Activated naive CD4-positive, alpha-beta T cell treated with anti-CD3 and anti-CD28 coated beads, Interleukin-2, amount 10 ng/mL, durations not matched to agents 7 days and 5 days (primary cell): ENCODE data around the gene DCTN2.
"Not testable (repeated sequence)": the region's sequence is repeated elsewhere in the genome, so short reads cannot be mapped to it uniquely, and the experiment has no call there.

Source experiments
- CTCF ChIA-PET: fragments of 350-600 bp; sonication (Branson Sonifier 250); formaldehyde crosslinking; loops from one replicate; lab custom pipeline; 2021; ENCODE audit warnings: antibody characterized with exemption; lab: Charles Lee
- DNase-seq: peaks from one replicate; pipeline ENCODE4 v3.0.0-alpha.2; 2020
- H3K27ac Mint-ChIP-seq: one replicate; pipeline ENCODE4 v1.8.0; 2021; ENCODE audit warnings: mild to moderate bottlenecking, moderate library complexity, mixed read lengths
- H3K27me3 Mint-ChIP-seq: one replicate; pipeline ENCODE4 v1.8.0; 2021; ENCODE audit warnings: mild to moderate bottlenecking, mixed read lengths
- H3K36me3 Mint-ChIP-seq: one replicate; pipeline ENCODE4 v1.8.0; 2021; ENCODE audit warnings: mixed read lengths
- H3K4me1 Mint-ChIP-seq: one replicate; pipeline ENCODE4 v1.8.0; 2021; ENCODE audit warnings: mixed read lengths
- H3K4me3 Mint-ChIP-seq: one replicate; pipeline ENCODE4 v1.8.0; 2021; ENCODE audit warnings: mild to moderate bottlenecking, moderate library complexity, mixed read lengths
- H3K9me3 Mint-ChIP-seq: one replicate; pipeline ENCODE4 v1.8.0; 2021; ENCODE audit warnings: mixed read lengths

Gene DCTN2

DNA sequence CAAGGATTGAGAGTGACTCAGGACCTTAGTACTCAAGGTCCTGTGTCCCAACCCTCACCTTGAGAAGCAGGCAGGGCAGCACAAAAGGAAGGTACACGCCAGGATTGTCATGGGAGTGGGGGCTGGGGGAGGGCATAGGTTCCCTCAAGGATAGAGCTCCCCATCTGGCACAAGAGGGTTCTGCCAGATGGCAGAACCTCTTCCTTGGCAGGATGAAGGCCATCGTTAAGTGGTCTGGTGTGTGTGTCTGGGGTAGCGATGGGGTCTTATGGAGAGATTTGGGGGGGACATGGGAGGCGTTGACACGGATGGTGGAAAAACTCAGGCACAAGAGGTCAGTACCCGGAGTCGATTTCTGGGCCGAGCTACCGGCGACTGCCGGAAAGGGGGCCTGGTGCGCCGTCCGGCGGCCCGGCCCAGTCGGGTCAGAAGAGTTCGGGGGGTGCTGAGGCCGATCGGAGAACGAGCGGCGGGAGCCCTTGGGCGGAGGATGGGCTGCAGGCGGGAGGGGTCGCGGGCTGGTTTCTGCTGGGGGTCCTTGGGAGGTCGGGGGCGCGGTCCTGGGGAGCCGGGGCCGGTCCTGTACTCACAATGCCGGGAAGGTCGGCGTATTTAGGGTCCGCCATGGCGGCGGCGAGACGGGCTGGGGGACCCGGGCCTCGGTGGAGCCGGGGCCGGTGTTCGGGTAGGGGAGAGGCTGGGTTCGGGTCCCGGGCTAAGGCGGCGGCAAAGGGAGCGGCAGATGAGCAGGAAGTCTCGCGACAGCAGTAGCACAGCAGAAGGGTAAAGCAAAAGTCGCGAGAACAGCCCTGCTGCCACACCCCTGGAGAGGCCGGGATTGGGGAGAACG, at the start of gene DCTN2:
Gene DCTN2 (minus strand): TSS at position 755 of the 850 bp plus-strand sequence. CDS start 129 bp downstream, at position 626.
- Mint-ChIP-seq H3K27ac (peak within 1 kb of the TSS; percentile 91), H3K4me1 (peaks cover 53% of the 10 kb centered on the region)

DNA sequence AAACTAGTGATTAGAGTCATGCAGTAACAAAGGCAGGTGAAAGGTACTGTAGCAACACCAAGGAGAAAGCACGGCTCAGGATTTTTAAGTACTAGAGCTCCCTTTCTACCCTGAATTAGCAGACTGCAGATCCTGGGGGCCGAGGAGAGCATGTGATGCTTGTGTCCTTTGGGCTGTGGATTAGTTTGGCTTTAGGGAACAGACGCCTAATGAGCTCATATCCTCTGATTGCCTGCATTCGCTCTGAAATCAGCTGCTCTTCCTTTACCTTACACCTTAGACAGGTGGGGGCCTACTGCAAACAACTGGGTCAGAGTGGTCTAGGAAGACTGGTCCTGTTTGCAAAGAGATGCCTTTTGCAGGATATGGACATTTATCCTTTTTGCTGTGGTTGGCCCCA, 46.2 kb upstream of the DCTN2 start:
- Mint-ChIP-seq H3K4me3 (no peak overlapping the region), H3K9me3 (no peaks in the 10 kb centered on the region), H3K27ac (no peak overlapping the region), H3K4me1 (peaks cover 25% of the 10 kb centered on the region), H3K36me3 (peaks cover 25% of the 10 kb centered on the region), H3K27me3 (no peaks in the 10 kb centered on the region)
- CTCF ChIA-PET, result interaction anchor here (0.9 to 4.8 kb wide), 5 partner anchors 10 to 134 kb away, joined by 4 to 26 read pairs (median 5); partner anchors contain the start of genes B4GALNT1 and GLI1
- DNase-seq, result no peak

More for the DNA sequence above, at the start of gene DCTN2:
- H3K27me3 Mint-ChIP-seq, result peaks cover 38% of the 10 kb centered on the region
- CTCF ChIA-PET, result interaction anchor here (0.7 to 1.2 kb wide), 6 partner anchors 10 to 71 kb away, joined by 3 to 4 read pairs (median 3); no protein-coding TSS in a partner anchor
- H3K9me3 Mint-ChIP-seq, result no peaks in the 10 kb centered on the region
- H3K36me3 Mint-ChIP-seq, result peaks cover 22% of the 10 kb centered on the region
- DNase-seq, result peak; percentile 98
- H3K4me3 Mint-ChIP-seq, result peak within 1 kb of the TSS; percentile 99

GRCh38 chr12:57592551-57593165, 45.7 kb upstream of the DCTN2 start:
- H3K27me3 Mint-ChIP-seq, result no peaks in the 10 kb centered on the region
- H3K4me3 Mint-ChIP-seq, result peak overlapping the region; percentile 83
- no peaks in the 10 kb centered on the region for H3K9me3 Mint-ChIP-seq
- H3K27ac Mint-ChIP-seq, result no peak overlapping the region
- CTCF ChIA-PET, result interaction anchor here (0.9 to 4.8 kb wide), 7 partner anchors 10 to 134 kb away, joined by 3 to 26 read pairs (median 5); partner anchors contain the start of genes B4GALNT1 and GLI1
- H3K36me3 Mint-ChIP-seq, result peaks cover 23% of the 10 kb centered on the region
- DNase-seq, result no peak
- peaks cover 25% of the 10 kb centered on the region for H3K4me1 Mint-ChIP-seq

GRCh38 chr12:57591782-57592325, 44.9 kb upstream of the DCTN2 start:
- H3K36me3 Mint-ChIP-seq, result peaks cover 19% of the 10 kb centered on the region
- CTCF ChIA-PET, result interaction anchor here (1.3 to 4.8 kb wide), 5 partner anchors 9 to 133 kb away, joined by 3 to 26 read pairs (median 6); partner anchors contain the start of gene B4GALNT1

DNA sequence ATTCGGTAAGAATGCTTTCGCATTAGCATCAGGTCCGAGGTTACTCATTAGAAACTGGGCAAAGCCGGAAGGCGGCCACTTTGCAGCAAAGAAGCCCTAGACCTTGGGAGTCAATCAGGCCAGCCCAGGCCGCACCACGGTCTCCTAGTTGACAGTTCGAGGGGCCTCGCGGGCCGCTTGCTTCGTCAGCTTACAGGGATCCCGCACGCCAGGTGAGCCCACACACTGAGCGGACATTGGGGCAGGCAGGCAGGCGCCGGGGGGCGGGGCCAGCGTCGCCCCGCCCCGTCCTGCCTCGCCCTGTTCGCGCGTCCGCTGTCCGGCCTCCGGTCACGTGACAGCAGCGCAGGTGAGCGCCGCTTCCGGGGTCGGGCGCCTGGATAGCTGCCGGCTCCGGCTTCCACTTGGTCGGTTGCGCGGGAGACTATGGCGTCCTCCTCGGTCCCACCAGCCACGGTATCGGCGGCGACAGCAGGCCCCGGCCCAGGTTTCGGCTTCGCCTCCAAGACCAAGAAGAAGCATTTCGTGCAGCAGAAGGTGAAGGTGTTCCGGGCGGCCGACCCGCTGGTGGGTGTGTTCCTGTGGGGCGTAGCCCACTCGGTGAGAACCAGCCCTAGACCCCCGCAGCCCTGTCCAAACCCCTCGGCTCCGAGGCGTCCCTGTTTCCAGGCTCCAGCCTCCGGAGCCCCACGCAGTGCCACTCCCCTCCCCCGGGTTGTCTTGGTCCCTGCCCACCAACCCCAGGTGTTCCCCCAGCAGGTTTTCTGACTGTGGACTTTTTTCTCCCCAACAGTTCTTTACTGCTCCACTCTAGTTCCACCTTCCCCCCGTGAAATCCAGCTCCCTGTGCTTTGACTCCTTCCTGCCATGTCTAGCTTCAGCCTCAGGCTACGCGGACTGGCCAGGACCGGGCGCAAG, 44.1 kb upstream of the DCTN2 start, which contains the start of gene PIP4K2C:
Gene PIP4K2C (plus strand): TSS at position 329 of the 918 bp plus-strand sequence. CDS start 98 bp downstream, at position 427.
- Mint-ChIP-seq H3K4me1 (peaks cover 25% of the 10 kb centered on the region), H3K36me3 (peaks cover 14% of the 10 kb centered on the region), H3K4me3 (peak within 1 kb of the TSS; percentile 83), H3K9me3 (no peaks in the 10 kb centered on the region), H3K27me3 (no peaks in the 10 kb centered on the region), H3K27ac (peak within 1 kb of the TSS; percentile 73)
- CTCF ChIA-PET, result interaction anchor here (1.3 to 4.8 kb wide), 5 partner anchors 8 to 132 kb away, joined by 3 to 26 read pairs (median 6); partner anchors contain the start of gene B4GALNT1
- DNase-seq, result peak; percentile 89

More at GRCh38 chr12:57591782-57592325, 44.9 kb upstream of the DCTN2 start:
- Mint-ChIP-seq H3K4me3 (peak overlapping the region; percentile 83), H3K9me3 (no peaks in the 10 kb centered on the region), H3K27ac (peak overlapping the region; percentile 53), H3K27me3 (no peaks in the 10 kb centered on the region), H3K4me1 (peaks cover 25% of the 10 kb centered on the region)
- DNase-seq, result no peak

- peak overlapping the region; percentile 73 for H3K27ac Mint-ChIP-seq
- H3K4me1 Mint-ChIP-seq, result peaks cover 25% of the 10 kb centered on the region
- H3K27me3 Mint-ChIP-seq, result no peaks in the 10 kb centered on the region
- no peak for DNase-seq
- H3K9me3 Mint-ChIP-seq, result no peaks in the 10 kb centered on the region
- H3K4me3 Mint-ChIP-seq, result peak overlapping the region; percentile 83
- H3K36me3 Mint-ChIP-seq, result peaks cover 10% of the 10 kb centered on the region
- CTCF ChIA-PET, result interaction anchor here (0.9 to 4.8 kb wide), 4 partner anchors 8 to 347 kb away, joined by 3 to 26 read pairs (median 6); partner anchors contain the start of gene B4GALNT1
Observed at GRCh38 chr12:57590479-57590863, 43.5 kb upstream of the DCTN2 start.

- H3K27ac Mint-ChIP-seq, H3K9me3 Mint-ChIP-seq, H3K36me3 Mint-ChIP-seq, H3K4me3 Mint-ChIP-seq, H3K27me3 Mint-ChIP-seq, DNase-seq: not testable (repeated sequence)
- H3K4me1 Mint-ChIP-seq, result peaks cover 27% of the 10 kb centered on the region
- CTCF ChIA-PET, result interaction anchor here (0.7 kb wide), 1 partner anchor 132 kb away, joined by 3 read pairs; no protein-coding TSS in a partner anchor
Observed at GRCh38 chr12:57588951-57589610, 42.1 kb upstream of the DCTN2 start.

- Mint-ChIP-seq H3K36me3 (no peaks in the 10 kb centered on the region), H3K4me3 (no peak overlapping the region), H3K9me3 (no peaks in the 10 kb centered on the region), H3K27me3 (peaks cover 6% of the 10 kb centered on the region), H3K27ac (no peak overlapping the region), H3K4me1 (peaks cover 19% of the 10 kb centered on the region)
- DNase-seq, result no peak
- CTCF ChIA-PET, result no interaction called here
Observed at GRCh38 chr12:57586832-57587429, 39.9 kb upstream of the DCTN2 start.

DNA sequence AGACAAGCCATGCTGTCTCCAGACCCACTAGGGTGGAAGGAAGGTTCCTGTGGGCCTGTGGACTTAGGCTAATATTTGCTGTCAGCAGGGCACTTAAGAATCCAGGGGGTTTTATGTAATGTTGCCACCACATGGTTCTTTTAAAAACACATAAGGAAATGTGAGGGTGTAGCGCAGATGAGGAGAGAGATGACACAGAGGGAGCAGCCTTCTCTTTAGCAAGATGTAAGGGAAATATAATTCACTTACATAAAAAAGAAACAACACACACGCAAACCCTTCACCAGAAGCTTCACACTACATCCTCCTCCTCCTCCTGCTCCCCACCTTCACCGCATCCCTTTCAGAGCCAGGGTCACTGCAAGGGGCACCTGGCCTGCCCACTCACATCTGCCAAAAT, 39.1 kb upstream of the DCTN2 start:
- peaks cover 6% of the 10 kb centered on the region for H3K27me3 Mint-ChIP-seq
- no peak overlapping the region for H3K4me3 Mint-ChIP-seq
- H3K9me3 Mint-ChIP-seq, result no peaks in the 10 kb centered on the region
- peaks cover 14% of the 10 kb centered on the region for H3K4me1 Mint-ChIP-seq
- no peak for DNase-seq
- no peaks in the 10 kb centered on the region for H3K36me3 Mint-ChIP-seq
- no peak overlapping the region for H3K27ac Mint-ChIP-seq
- CTCF ChIA-PET, result interaction anchor here (1.3 to 7.5 kb wide), 2 partner anchors 37 to 41 kb away, joined by 3 to 143 read pairs; no protein-coding TSS in a partner anchor

DNA sequence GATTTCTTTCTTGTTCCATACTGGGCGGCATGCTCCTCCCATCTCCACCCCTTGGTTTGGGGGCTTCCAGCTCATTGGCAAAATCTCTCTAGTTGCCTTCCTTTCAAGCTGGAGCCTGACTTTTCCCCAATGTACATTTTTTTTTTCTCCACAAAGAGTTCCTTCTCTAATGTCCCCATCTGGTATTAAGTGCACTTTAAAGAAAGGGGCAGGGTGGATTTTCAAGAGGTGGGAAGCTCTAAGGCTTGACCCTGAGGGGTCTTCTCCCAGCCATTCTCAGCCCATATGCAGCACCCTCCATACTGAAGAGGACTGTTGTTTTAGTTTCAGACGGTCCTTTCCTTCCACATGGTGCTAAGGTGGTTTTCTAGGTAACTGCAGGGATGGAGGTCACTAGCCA, 38.2 kb upstream of the DCTN2 start:
- no peak for DNase-seq
- Mint-ChIP-seq H3K27me3 (peaks cover 6% of the 10 kb centered on the region), H3K4me1 (peaks cover 8% of the 10 kb centered on the region), H3K9me3 (no peaks in the 10 kb centered on the region), H3K36me3 (no peaks in the 10 kb centered on the region), H3K27ac (no peak overlapping the region), H3K4me3 (no peak overlapping the region)
- CTCF ChIA-PET, result interaction anchor here (0.6 to 7.5 kb wide), 12 partner anchors 7 to 1864 kb away, joined by 3 to 143 read pairs (median 8); partner anchors contain the start of genes OS9 and PIP4K2C

DNA sequence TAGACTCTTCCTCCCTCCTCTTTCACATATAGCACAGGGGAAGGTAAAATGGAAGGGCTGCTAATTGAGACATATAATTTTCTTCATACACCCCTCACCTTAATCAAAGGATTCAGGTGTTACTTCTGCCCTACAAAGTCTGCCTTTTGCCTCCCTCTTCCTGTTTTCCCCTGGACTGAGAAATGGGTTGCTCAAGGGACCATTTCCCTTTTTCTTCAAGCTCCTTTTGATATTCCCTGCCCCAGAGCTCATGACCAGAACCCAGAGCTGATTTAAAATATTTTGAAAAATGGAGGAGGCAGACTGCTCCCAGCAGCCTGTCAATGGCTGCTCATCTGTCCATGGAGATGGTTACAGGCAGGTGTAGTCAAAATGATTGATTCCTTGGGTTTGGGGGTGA, 37.7 kb upstream of the DCTN2 start:
- H3K4me3 Mint-ChIP-seq, result no peak overlapping the region
- no peak overlapping the region for H3K27ac Mint-ChIP-seq
- peaks cover 8% of the 10 kb centered on the region for H3K4me1 Mint-ChIP-seq
- peaks cover 6% of the 10 kb centered on the region for H3K27me3 Mint-ChIP-seq
- CTCF ChIA-PET, result interaction anchor here (0.6 to 7.5 kb wide), 14 partner anchors 8 to 1864 kb away, joined by 3 to 143 read pairs (median 6); partner anchors contain the start of genes DTX3, OS9 and PIP4K2C
- H3K36me3 Mint-ChIP-seq, result no peaks in the 10 kb centered on the region
- no peaks in the 10 kb centered on the region for H3K9me3 Mint-ChIP-seq
- no peak for DNase-seq

DNA sequence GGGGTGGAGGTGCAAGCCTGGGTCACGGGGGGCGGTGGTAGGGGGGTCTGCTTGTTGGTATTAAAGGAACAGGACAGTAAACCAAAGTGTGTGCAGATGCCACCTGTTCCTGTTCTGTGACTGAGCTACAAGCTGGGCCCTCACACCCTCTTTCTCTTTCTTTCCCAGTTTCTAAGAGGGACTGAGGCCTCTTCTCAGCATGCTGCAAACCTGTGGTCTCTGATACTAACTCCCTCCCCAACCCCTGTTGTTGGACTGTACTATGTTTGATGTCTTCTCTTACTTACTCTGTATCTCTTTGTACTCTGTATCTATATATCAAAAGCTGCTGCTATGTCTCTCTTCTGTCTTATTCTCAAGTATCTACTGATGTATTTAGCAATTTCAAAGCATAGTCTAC, 37.1 kb upstream of the DCTN2 start:
- H3K27me3 Mint-ChIP-seq, result peaks cover 6% of the 10 kb centered on the region
- H3K9me3 Mint-ChIP-seq, result no peaks in the 10 kb centered on the region
- H3K4me1 Mint-ChIP-seq, result peaks cover 8% of the 10 kb centered on the region
- no peak overlapping the region for H3K4me3 Mint-ChIP-seq
- no peaks in the 10 kb centered on the region for H3K36me3 Mint-ChIP-seq
- CTCF ChIA-PET, result interaction anchor here (0.8 to 7.5 kb wide), 23 partner anchors 8 to 219 kb away, joined by 3 to 143 read pairs (median 8); partner anchors contain the start of genes DTX3, OS9 and PIP4K2C
- no peak overlapping the region for H3K27ac Mint-ChIP-seq
- no peak for DNase-seq
